ENCODE data around the gene BLOC1S6.

BLOC1S6 gene

DNA sequence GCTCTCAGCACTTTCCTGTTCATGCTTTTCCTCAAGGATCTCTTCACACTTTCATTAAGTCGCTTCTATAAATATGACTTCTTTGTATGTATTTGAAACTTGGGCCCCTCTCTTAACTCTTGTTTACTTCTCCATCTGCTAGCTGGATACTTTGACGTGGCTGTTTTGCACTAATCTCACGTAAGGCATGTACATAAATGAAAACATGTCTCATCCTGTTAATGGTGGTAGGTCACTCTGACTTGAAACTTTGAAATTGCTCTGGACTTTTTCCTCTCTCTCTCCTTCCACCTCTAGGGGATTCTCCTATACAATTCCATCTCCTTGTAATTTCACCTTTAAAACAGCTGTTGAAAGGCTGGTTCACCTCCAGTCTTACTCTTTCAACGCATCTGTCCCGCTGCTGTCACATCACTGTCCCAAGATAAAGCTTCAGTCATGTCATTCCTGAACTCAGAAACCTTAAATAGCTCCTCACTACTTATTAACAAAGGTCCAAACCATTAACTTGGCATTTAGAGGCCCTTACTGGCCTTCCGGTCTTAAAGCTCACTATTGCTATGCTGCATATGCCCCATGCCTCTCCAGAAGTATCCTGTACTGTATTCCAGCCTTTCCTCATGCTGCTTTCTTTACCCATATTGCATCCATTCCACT lies 1.2 kb downstream of the BLOC1S6 start:
- TF ChIP-seq, protein P1, sequence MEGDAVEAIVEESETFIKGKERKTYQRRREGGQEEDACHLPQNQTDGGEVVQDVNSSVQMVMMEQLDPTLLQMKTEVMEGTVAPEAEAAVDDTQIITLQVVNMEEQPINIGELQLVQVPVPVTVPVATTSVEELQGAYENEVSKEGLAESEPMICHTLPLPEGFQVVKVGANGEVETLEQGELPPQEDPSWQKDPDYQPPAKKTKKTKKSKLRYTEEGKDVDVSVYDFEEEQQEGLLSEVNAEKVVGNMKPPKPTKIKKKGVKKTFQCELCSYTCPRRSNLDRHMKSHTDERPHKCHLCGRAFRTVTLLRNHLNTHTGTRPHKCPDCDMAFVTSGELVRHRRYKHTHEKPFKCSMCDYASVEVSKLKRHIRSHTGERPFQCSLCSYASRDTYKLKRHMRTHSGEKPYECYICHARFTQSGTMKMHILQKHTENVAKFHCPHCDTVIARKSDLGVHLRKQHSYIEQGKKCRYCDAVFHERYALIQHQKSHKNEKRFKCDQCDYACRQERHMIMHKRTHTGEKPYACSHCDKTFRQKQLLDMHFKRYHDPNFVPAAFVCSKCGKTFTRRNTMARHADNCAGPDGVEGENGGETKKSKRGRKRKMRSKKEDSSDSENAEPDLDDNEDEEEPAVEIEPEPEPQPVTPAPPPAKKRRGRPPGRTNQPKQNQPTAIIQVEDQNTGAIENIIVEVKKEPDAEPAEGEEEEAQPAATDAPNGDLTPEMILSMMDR (IDR thresholded peaks at IDR 0.05; ENCODE audit: extremely low read depth, missing control alignments) = no peak
- no peak for DNase-seq (ENCODE audit: low spot score)

DNA sequence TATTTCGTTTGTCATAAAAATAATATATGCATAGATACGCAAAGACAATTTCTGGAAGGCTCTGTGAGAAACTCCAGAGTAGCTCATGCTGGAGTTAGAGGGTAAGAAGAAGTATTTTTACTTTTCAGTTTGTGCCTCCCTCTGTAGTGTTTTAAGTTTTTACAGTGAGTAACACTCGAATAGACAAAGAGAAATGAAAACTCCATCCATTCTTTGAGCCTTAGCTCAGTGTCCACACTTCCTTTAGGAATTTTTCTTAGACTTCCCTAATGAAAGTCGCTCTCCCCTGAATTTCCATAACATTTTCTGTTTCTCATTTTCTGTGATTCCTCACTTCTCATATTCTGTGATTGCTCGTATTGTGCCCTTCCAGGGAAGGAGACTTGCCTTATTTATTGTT lies 2.1 kb downstream of the BLOC1S6 start:
- no peak for DNase-seq (ENCODE audit: low spot score)
- TF ChIP-seq, protein P1 (IDR thresholded peaks at IDR 0.05; ENCODE audit: extremely low read depth, missing control alignments) = no peak

DNA sequence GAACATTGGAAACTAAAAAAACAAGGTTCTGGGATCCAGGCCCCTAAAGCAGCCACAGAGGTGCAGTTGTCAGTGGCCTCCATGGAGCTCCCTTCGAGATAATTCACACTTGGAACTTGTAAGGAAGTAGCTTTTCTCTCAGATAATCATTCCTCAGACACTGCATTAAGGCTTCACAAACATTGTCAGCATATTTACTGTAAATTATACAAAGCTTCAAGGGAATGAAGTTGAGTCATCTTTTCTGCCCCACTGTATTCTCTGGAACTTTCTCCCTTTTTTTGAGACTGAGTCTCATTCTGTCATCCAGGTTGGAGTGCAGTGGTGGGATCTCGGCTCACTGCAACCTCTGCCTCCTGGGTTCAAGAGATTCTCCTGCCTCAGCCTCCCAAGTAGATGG lies 7.1 kb downstream of the BLOC1S6 start:
- TF ChIP-seq, protein P1 (IDR thresholded peaks at IDR 0.05; ENCODE audit: extremely low read depth, missing control alignments) = no peak
- no peak for DNase-seq (ENCODE audit: low spot score)

GRCh38 chr15:45594835-45595530 lies 7.8 kb downstream of the BLOC1S6 start:
- DNase-seq (ENCODE audit: low spot score) = no peak
- TF ChIP-seq, protein P1 (IDR thresholded peaks at IDR 0.05; ENCODE audit: extremely low read depth, missing control alignments) = no peak

- DNase-seq (ENCODE audit: low spot score) = no peak
- TF ChIP-seq, protein P1 (IDR thresholded peaks at IDR 0.05; ENCODE audit: extremely low read depth, missing control alignments) = no peak
Measured at GRCh38 chr15:45603881-45604280, 16.7 kb downstream of the BLOC1S6 start.

GRCh38 chr15:45604326-45604725 lies 17.1 kb downstream of the BLOC1S6 start:
- TF ChIP-seq, protein P1 (IDR thresholded peaks at IDR 0.05; ENCODE audit: extremely low read depth, missing control alignments) = no peak
- no peak for DNase-seq (ENCODE audit: low spot score)

- DNase-seq (ENCODE audit: low spot score) = no peak
- TF ChIP-seq, protein P1 (IDR thresholded peaks at IDR 0.05; ENCODE audit: extremely low read depth, missing control alignments) = no peak
Measured at GRCh38 chr15:45606413-45606812, 19.2 kb downstream of the BLOC1S6 start.

All from GM20000 (cell line).